NCI-H2196 (cell line): Measurements from ENCODE around the gene FAM171A1.
"Not testable (repeated sequence)": the region's sequence is repeated elsewhere in the genome, so short reads cannot be mapped to it uniquely, and the experiment has no call there.

Experiments
- DNase-seq: peaks from one replicate; lab custom pipeline; 2025; ENCODE audit not compliant: unreplicated experiment; lab: John Stamatoyannopoulos, UW

FAM171A1 gene

GRCh38 chr10:15216700-15217099 is 154.4 kb downstream of the FAM171A1 start:
- no peak for DNase-seq

GRCh38 chr10:15214237-15214636 is 156.9 kb downstream of the FAM171A1 start:
- DNase-seq, result no peak

- DNase-seq, result no peak
These were observed 157.6 kb downstream of the FAM171A1 start for GRCh38 chr10:15213461-15213861.

- DNase-seq, result no peak
These were observed 159.6 kb downstream of the FAM171A1 start for GRCh38 chr10:15211464-15211979.

GRCh38 chr10:15210521-15210920 is 160.6 kb downstream of the FAM171A1 start:
- DNase-seq, result no peak

- peak; percentile 51 for DNase-seq
These were observed 161.1 kb downstream of the FAM171A1 start for GRCh38 chr10:15209827-15210509.

- no peak for DNase-seq
These were observed 162.9 kb downstream of the FAM171A1 start for GRCh38 chr10:15208221-15208620.

- DNase-seq, result not testable (repeated sequence)
These were observed 163.7 kb downstream of the FAM171A1 start for GRCh38 chr10:15207410-15207809.

GRCh38 chr10:15202639-15203038 is 168.4 kb downstream of the FAM171A1 start:
- no peak for DNase-seq

- not testable (repeated sequence) for DNase-seq
These were observed 168.8 kb downstream of the FAM171A1 start for GRCh38 chr10:15202301-15202621.

- no peak for DNase-seq
These were observed 169.3 kb downstream of the FAM171A1 start for GRCh38 chr10:15201589-15202300.

- no peak for DNase-seq
These were observed 170.5 kb downstream of the FAM171A1 start for GRCh38 chr10:15200626-15201025.

GRCh38 chr10:15197911-15198310 is 173.2 kb downstream of the FAM171A1 start:
- no peak for DNase-seq

- DNase-seq, result no peak
These were observed 173.8 kb downstream of the FAM171A1 start for GRCh38 chr10:15197276-15197675.

- no peak for DNase-seq
These were observed 174.9 kb downstream of the FAM171A1 start for GRCh38 chr10:15196021-15196834.

GRCh38 chr10:15189133-15189885 is 181.8 kb downstream of the FAM171A1 start:
- no peak for DNase-seq

- DNase-seq, result no peak
These were observed 182.5 kb downstream of the FAM171A1 start for GRCh38 chr10:15188603-15189002.

GRCh38 chr10:15183689-15184481 is 187.2 kb downstream of the FAM171A1 start:
- no peak for DNase-seq

- no peak for DNase-seq
These were observed 188.4 kb downstream of the FAM171A1 start for GRCh38 chr10:15182540-15183207.
